DMS53 treated with DMSO at 0.1 percent for 48 hours (cell line): ENCODE results near the gene GJA3.

ENCODE experiments used
- DNase-seq: peaks from one replicate; lab custom pipeline; 2025; ENCODE audit not compliant: unreplicated experiment; lab: John Stamatoyannopoulos, UW

The GJA3 gene

GRCh38 chr13:20101467-20102316 lies 59.2 kb downstream of the GJA3 start:
- DNase-seq: peak; percentile 94

GRCh38 chr13:20099319-20099718 lies 61.5 kb downstream of the GJA3 start:
- DNase-seq: no peak

- DNase-seq: no peak
Measured at GRCh38 chr13:20093951-20094350, 66.9 kb downstream of the GJA3 start.

- peak; percentile 32 for DNase-seq
Measured at GRCh38 chr13:20090349-20090748, 70.5 kb downstream of the GJA3 start.
